ENCODE results near the gene CNTN4. TPM values are rescaled to one million over a fixed set of nuclear protein-coding genes. Genes with fewer than 3 reads are reported as not detected.

The CNTN4 gene
- total RNA-seq, 1 experiment from 2014 or later: 1.6 TPM

DNA sequence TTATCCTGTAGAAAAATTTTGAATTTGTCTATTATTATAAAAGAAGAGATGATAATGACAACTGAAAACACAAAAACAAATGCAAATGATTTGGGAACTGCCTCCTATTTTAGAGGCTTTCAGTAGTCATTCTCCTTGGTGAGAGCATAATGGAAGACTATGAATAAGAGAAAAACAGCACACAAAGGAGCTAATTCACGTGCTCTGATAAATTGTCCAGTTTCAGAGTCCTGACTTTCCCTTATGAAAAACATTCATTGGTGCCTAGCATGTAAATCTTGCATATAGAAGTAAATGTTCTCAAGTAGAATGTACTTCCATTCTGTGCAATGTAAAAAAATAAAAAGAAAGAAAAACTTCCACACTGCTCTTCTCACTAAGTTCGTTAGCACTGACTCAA lies 805.4 kb downstream of the CNTN4 start:
- H2AFZ ChIP-seq (ENCODE audit: low read length): no peak overlapping the region
- no peak overlapping the region for H2BK5ac ChIP-seq (ENCODE audit: insufficient read length, low read length)
- no peak overlapping the region for H4K8ac ChIP-seq (replicated peaks; ENCODE audit: insufficient read length, low read depth, low read length)
- no peaks in the 10 kb centered on the region for H3K23me2 ChIP-seq (ENCODE audit: insufficient read length, low read depth, low read length, poor library complexity, severe bottlenecking)
- no peak overlapping the region for H3K4me2 ChIP-seq (ENCODE audit: insufficient read depth, insufficient read length, low read length)
- H2BK15ac ChIP-seq (ENCODE audit: low read depth, low read length): no peak overlapping the region
- no peak overlapping the region for H3K4ac ChIP-seq (ENCODE audit: low read depth, low read length)
- Mint-ChIP-seq H3K4me3 (no peak overlapping the region), H3K36me3 (ENCODE audit: insufficient read depth in 1 of 3, low read depth in 3 of 3) (no peaks in the 10 kb centered on the region), H3K27ac (no peak overlapping the region), H3K9me3 (no peaks in the 10 kb centered on the region), H3K4me1 (peaks cover 38 to 44% of the 10 kb centered on the region in 2 experiments), H3K27me3 (ENCODE audit: low read depth) (no peaks in the 10 kb centered on the region)
- H3K79me1 ChIP-seq (ENCODE audit: insufficient read depth, low read depth, low read length, poor library complexity, severe bottlenecking): no peaks in the 10 kb centered on the region
- H3K79me2 ChIP-seq (ENCODE audit: insufficient read depth, low read length): no peaks in the 10 kb centered on the region
- H4K5ac ChIP-seq (ENCODE audit: insufficient read length, low read depth, low read length): no peak overlapping the region
- no peak overlapping the region for H2AK5ac ChIP-seq (ENCODE audit: insufficient read length, low read length)
- no peak for DNase-seq
- TF ChIP-seq, protein P1, sequence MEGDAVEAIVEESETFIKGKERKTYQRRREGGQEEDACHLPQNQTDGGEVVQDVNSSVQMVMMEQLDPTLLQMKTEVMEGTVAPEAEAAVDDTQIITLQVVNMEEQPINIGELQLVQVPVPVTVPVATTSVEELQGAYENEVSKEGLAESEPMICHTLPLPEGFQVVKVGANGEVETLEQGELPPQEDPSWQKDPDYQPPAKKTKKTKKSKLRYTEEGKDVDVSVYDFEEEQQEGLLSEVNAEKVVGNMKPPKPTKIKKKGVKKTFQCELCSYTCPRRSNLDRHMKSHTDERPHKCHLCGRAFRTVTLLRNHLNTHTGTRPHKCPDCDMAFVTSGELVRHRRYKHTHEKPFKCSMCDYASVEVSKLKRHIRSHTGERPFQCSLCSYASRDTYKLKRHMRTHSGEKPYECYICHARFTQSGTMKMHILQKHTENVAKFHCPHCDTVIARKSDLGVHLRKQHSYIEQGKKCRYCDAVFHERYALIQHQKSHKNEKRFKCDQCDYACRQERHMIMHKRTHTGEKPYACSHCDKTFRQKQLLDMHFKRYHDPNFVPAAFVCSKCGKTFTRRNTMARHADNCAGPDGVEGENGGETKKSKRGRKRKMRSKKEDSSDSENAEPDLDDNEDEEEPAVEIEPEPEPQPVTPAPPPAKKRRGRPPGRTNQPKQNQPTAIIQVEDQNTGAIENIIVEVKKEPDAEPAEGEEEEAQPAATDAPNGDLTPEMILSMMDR (conservative IDR thresholded peaks at IDR 0.05): no peak
- no peak overlapping the region for H3K14ac ChIP-seq (ENCODE audit: insufficient read depth, low read length)
- no peaks in the 10 kb centered on the region for H4K20me1 ChIP-seq (ENCODE audit: control insufficient read depth, insufficient read depth, insufficient read length)
- no peak overlapping the region for H3K9ac ChIP-seq (ENCODE audit: extremely low read depth, insufficient read length, low read length)
- no peak overlapping the region for H2BK12ac ChIP-seq (ENCODE audit: insufficient read length, low read depth, low read length)
- H3K27ac ChIP-seq (ENCODE audit: insufficient read length, low read depth, low read length): no peak overlapping the region
- peaks cover 9% of the 10 kb centered on the region for H3K4me1 ChIP-seq (ENCODE audit: insufficient read depth, low read length)
- WGBS (ENCODE audit: extremely low coverage, insufficient read length, low lambda C conversion rate): no CpG with 5 or more reads among the region's 2 CpGs
- no peak overlapping the region for H3K56ac ChIP-seq (ENCODE audit: insufficient read length, low read depth, low read length)
- H3K18ac ChIP-seq (ENCODE audit: insufficient read length, low read depth, low read length): no peak overlapping the region
- no peak overlapping the region for H3K23ac ChIP-seq (ENCODE audit: insufficient read length, low read depth, low read length)
- H2BK20ac ChIP-seq (ENCODE audit: low read depth, low read length, poor library complexity, severe bottlenecking): no peak overlapping the region
- H3K9me3 ChIP-seq (ENCODE audit: control insufficient read depth, low read depth, low read length): no peaks in the 10 kb centered on the region
- no peak overlapping the region for H3T11ph ChIP-seq (ENCODE audit: low read length)
- H4K91ac ChIP-seq (ENCODE audit: insufficient read length, low read depth, low read length): no peak overlapping the region
- no peaks in the 10 kb centered on the region for H3K27me3 ChIP-seq (ENCODE audit: insufficient read depth, low read length)
- no peak overlapping the region for H2BK120ac ChIP-seq (ENCODE audit: low read depth, low read length, poor library complexity, severe bottlenecking)

All from H9 (cell line).